Activated naive CD4-positive, alpha-beta T cell (primary cell): ENCODE data around the gene ACACB.

Source experiments
- DNase-seq, 4 experiments: peaks; one replicate each; lab custom pipeline; 2025; lab: John Stamatoyannopoulos, UW

Gene ACACB

DNA sequence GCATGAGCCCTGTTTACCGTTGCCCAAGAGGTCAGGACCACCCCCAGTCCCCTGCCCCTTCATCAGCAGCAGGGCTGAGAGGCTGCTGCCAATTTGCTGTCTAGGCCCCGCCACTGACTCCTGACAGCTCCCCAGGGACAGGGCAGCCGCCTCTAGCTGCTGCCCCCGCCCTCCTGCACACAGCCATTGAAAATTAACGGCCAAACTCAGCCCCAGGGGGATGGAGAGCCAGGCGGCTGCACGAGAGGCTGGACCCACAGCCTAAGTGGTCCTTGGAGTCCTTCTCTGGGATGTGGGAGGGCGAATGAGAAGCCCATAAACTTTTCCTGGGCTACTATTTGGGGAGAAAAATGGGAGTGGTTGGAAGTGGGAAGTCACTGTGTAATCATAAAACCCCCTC is 188.1 kb downstream of the ACACB start:
- no peak for DNase-seq

DNA sequence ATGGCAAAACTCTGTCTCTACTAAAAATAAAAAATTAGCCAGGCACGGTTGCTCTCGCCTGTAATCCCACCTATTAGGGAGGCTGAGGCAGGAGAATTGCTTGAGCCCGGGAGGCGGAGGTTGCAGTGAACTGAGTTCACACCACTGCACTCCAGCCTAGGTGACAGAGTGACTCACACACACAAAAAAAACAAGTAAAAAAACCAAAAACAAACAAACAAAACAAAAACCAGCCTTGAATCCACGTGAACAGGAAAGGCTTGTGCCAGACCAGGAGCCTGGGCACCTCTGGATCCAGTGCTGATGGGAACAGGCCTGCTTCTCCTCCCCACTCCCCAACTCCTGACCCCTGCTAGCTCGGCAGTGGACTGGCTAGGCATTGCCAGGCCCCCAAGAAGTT is 189.2 kb downstream of the ACACB start:
- no peak for DNase-seq

DNA sequence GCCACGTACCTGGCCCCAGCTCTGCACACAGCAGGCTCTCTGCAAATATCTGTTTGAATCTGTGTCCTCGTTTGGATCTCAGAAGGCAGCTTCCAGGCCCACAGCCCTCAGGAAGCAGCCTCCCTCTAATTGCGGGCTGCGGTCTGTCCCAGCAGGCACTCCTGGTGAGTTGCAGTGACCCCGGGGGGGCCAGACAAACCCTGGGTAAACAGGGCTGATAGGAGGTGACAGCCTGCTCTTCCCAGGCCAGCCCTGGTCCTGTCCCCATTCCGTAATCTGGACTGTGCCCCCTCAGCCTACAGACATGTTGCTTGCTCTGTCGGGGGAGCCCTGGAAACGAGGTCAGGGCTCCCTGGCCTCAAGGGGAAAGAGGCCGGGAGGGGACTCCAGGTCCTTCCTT is 190.7 kb downstream of the ACACB start:
- no peak for DNase-seq

DNA sequence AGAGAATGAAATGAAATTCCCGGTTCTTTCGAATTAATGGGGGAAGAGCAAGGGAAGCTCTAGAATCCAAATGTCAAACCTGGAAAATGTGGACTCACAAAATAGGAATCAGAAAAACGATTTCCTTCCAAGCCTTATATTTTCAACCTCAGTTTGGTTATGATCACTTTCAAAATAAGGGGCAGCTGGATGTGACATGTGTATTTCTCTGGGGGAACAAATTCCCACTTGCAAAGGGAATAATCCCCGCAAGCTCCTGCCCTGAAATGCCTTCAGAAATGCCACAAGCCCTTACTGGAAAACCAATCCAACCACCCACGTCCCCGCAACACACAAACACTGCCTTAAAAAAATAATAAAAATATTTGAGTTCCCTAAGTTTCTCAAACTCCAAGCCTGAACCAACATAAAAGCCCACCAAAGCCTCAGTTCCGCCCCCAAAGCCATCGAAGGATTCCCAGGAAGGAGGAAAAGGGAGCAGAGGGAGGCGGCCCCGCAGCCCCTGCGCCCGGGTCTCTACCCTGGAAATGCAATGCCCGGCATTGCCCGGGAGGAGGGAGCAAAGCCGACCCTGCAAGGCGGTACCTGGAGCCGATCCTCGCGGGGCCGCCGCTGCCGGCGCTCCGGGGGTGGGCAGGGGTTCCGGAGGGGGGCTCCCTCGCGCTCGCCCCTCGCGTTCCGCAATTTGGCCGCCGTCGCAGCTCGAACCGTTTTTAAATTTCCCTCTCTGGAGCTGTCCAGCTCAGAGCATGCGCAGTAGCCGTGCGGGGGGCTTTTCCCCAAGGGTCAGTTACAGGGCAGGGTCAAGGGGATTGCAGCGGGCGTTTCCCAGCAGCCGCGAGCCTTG is 192.4 kb downstream of the ACACB start, which contains the start of gene FOXN4:
Gene FOXN4, minus strand, starts transcription at position 751 of the 847 bp plus-strand sequence. CDS start 963 bp downstream, outside the sequence.
- no peak for DNase-seq

DNA sequence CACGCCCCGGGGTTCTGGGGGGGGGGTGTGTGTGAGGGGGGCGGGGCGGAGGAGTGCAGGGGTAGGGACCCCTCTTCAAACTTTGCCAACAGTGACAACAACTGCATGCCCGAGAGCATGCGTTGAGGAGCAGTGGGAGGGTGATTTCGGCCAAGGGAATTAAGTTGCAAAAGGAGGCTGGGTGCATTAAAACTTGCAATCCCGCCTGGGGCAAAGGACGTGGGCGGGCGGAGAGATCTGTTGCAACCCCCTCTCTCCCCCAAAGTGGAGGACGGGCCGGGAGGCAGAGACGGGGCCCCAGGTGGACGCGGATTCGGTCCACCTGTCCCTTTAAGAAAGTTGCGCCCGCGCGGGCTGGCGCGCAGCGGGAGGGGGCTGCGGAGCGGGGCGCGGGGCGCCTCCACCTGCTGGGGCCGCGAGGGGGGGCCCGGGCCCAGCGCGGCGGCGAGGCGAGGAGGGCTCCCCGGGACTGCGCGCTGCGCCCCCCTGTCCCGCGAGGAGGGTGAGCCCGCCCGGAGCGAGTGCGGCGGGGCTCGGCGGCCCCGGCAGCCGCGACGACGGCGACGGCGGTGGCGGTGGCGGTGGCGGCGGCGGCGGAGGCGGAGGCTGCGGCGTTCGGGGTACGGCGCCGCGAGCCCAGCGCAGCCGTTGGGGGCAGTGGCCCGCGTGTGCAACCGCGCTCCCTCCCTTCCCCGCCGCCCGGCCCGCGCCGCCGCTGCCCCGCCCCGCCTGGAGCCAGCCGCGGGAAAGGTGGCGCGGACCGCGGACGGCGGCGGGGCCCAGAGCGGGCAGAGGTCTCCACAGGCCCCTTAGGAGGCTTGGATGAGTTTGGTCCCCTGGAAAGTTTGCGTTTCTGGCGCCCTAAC is 193.2 kb downstream of the ACACB start:
- no peak for DNase-seq

DNA sequence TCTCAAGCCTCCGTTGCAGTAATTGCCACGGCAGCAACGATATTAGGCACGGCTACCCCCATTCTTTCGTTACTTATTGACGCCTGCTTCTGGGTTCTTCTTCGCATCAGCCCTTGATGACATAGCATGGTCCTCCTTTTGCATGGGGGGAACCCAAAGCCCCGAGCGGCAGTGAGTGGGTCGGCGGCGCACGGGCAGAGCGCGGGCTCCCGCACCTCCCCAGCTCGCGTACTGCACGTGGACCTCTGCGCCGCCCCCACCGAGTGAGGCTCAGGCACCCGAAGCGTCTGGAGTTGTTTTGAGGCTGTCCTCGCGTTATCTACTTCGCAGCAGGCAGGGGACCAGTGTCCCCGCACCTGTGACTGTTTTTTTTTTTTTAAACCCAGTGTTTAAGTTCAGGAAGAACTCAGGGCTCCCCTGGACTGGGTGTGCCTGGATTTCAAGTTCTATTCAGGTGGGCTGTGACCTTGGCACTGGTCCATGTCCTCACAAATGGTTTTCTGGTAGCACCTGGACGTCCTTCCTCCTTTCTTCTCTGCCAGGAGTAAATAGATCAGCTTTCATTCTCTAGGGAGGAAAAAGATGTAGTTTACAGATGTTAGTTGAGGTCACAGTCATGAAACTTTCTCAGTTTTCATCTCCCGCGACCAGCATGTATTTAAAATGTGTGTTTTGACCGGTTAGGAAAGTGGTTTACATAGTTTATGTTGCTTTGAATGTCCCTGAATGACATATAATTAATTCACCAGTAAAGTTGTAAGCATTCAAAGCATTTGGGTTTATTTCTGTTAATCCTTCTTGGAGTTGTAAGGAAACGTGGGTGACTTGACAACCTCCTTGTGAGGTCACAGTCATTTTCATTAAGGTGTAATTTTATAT is 194.1 kb downstream of the ACACB start:
- DNase-seq: no peak
